Measurements from ENCODE around the gene TBL1XR1. TPM values are rescaled to one million over a fixed set of nuclear protein-coding genes. Genes with fewer than 3 reads are reported as not detected.

TBL1XR1 gene
- total and polyA plus RNA-seq, 7 experiments from 2014 or later: 20.8 to 173 (median 107) TPM

DNA sequence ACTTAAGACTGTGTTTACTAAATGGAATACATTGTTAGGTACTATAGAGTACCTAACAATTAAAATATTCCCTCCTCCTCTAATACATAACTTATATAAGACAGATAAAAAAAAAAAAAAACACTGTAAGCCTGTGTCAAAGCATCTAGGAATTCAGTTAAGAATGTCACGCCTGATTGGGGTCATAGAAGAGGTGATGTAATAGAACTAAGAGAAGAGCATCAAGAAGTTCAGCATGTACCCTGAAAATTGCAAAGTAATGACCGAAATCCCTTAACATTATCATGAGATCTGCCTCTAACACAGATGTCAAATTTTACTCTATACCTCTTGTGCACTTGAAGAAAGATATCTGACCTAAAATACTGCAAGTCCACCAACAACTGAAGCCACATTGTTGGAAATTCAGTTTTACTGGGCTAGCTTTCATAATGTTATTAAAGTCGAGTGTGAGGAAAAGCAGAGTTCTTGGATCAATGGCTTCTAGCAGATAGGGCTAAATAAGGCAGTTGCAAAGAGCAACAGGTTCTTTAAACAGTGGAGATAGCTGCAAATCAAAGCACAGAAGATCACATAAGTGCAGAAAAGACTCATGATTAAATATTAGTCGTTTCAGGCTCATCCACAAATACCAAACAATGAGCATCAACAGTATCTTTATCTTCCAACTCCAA, 75.0 kb downstream of the TBL1XR1 start:
- Mint-ChIP-seq H3K27ac (peak overlapping the region in 7 of 9 donors; percentile 8 to 53 (median 33)), H3K4me1 (peaks cover 49 to 95% (median 93%) of the 10 kb centered on the region in 7 donors), H3K9me3 (peaks cover 0 to 10% (median 0%) of the 10 kb centered on the region in 11 donors), H3K27me3 (no peaks in the 10 kb centered on the region), H3K4me3 (peak overlapping the region in 3 of 10 donors; percentile 5 to 39 (median 10)), H3K36me3 (peaks cover 0 to 50% (median 6%) of the 10 kb centered on the region in 5 donors)
- Histone ChIP-seq H3K27me3 (ENCODE audit: control insufficient read depth in 2 of 2, insufficient read depth in 2 of 2, low read length in 2 of 2) (no peaks in the 10 kb centered on the region), H3K4me3 (ENCODE audit: low read length) (no peak overlapping the region), H3K36me3 (ENCODE audit: control insufficient read depth in 2 of 3, insufficient read depth in 3 of 3, low read length in 3 of 3) (no peaks in the 10 kb centered on the region), H3K4me1 (ENCODE audit: control insufficient read depth in 2 of 2, insufficient read depth in 2 of 2, low read length in 2 of 2) (peaks cover 5 to 38% of the 10 kb centered on the region in 2 donors), H3K9me3 (ENCODE audit: control insufficient read depth in 2 of 3, low read length in 3 of 3) (no peaks in the 10 kb centered on the region), H3K27ac (ENCODE audit: low read depth, low read length) (no peak overlapping the region)
- ChIA-PET CTCF (no interaction called here), POLR2A (interaction anchor here (0.6 kb wide), 1 partner anchor 29 kb away, joined by 3 read pairs; no protein-coding TSS in a partner anchor)
- intact Hi-C loops (cut with micrococcal nuclease): loop anchor here in 1 of 2 donors (5.0 kb wide), 1 partner anchor 655 kb away; no protein-coding TSS in a partner anchor
- no peak for ATAC-seq
- DNase-seq: no peak

DNA sequence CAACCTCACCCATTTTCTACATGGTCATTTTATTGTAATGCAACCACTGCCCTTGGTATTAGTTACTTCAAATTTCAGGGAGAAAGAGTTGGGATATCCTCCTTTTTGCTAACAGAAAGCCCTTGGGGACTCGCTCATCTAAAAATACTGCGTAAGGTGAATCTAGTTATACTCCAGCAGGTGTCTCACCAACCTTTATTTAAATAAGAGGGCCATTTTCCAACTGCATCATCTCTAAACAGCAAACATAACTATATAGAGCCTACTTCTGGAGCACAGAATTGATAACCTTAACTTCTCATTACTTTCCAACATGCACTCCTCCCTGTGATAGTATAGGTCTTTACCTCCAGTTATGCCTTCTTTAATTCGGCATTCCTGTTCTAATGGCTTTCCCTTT, 77.5 kb downstream of the TBL1XR1 start:
- no peak overlapping the region for H3K27ac ChIP-seq (ENCODE audit: low read depth, low read length)
- no peaks in the 10 kb centered on the region for H3K27me3 ChIP-seq (ENCODE audit: control insufficient read depth in 2 of 2, insufficient read depth in 2 of 2, low read length in 2 of 2)
- CTCF ChIA-PET: interaction anchor here (0.8 kb wide), 1 partner anchor 756 kb away, joined by 3 read pairs; no protein-coding TSS in a partner anchor
- Mint-ChIP-seq H3K27ac (peak overlapping the region in 6 of 9 donors; percentile 10 to 52 (median 26)), H3K9me3 (peaks cover 0 to 12% (median 2%) of the 10 kb centered on the region in 11 donors), H3K4me1 (peaks cover 46 to 97% (median 91%) of the 10 kb centered on the region in 7 donors), H3K36me3 (peaks cover 0 to 45% (median 6%) of the 10 kb centered on the region in 5 donors), H3K4me3 (peak overlapping the region in 1 of 10 donors; percentile 28), H3K27me3 (no peaks in the 10 kb centered on the region)
- peaks cover 5 to 33% of the 10 kb centered on the region in 2 donors for H3K4me1 ChIP-seq (ENCODE audit: control insufficient read depth in 2 of 2, insufficient read depth in 2 of 2, low read length in 2 of 2)
- DNase-seq (peak in 1 of 9 donors; percentile 31), ATAC-seq (no peak)
- H3K36me3 ChIP-seq (ENCODE audit: control insufficient read depth in 2 of 3, insufficient read depth in 3 of 3, low read length in 3 of 3): no peaks in the 10 kb centered on the region
- intact Hi-C loops (cut with micrococcal nuclease): loop anchor here in 1 of 2 donors (1.0 to 10.0 kb wide), 5 partner anchors 77 to 1265 kb away; partner anchors contain the start of gene TBL1XR1
- POLR2A ChIA-PET: interaction anchor here (1.5 kb wide), 1 partner anchor 240 kb away, joined by 6 read pairs; no protein-coding TSS in a partner anchor
- H3K9me3 ChIP-seq (ENCODE audit: control insufficient read depth in 2 of 3, low read length in 3 of 3): no peaks in the 10 kb centered on the region
- H3K4me3 ChIP-seq (ENCODE audit: low read length): no peak overlapping the region

DNA sequence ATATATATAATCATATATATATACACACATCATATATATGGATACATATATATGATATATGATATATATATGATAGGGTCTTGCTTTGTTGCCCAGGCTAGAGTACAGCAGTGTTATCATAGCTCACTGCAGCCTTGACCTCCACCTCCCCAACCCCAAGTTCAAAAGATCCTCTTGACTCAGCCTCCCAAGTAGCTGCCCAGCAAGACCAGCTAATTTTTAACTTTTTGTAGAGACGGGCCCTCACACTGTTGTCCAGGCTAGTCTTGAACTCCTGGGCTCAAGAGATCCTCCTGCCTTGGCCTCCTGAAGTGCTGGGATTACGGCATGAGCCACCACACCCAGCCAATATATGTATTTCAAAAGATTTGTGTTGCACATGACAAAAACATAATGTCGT, 83.0 kb downstream of the TBL1XR1 start:
- no peaks in the 10 kb centered on the region for H3K9me3 ChIP-seq (ENCODE audit: control insufficient read depth in 2 of 3, low read length in 3 of 3)
- no peaks in the 10 kb centered on the region for H3K27me3 ChIP-seq (ENCODE audit: control insufficient read depth in 2 of 2, insufficient read depth in 2 of 2, low read length in 2 of 2)
- ChIA-PET CTCF (no interaction called here), POLR2A (no interaction called here)
- peaks cover 15 to 31% of the 10 kb centered on the region in 2 donors for H3K4me1 ChIP-seq (ENCODE audit: control insufficient read depth in 2 of 2, insufficient read depth in 2 of 2, low read length in 2 of 2)
- Mint-ChIP-seq H3K4me1 (peaks cover 42 to 88% (median 83%) of the 10 kb centered on the region in 7 donors), H3K9me3 (peaks cover 0 to 8% (median 0%) of the 10 kb centered on the region in 11 donors), H3K27ac (peak overlapping the region in 1 of 9 donors; percentile 28), H3K36me3 (peaks cover 0 to 19% (median 9%) of the 10 kb centered on the region in 5 donors), H3K27me3 (no peaks in the 10 kb centered on the region), H3K4me3 (no peak overlapping the region)
- intact Hi-C loops (cut with micrococcal nuclease): loop anchor here in 1 of 2 donors (5.0 to 10.0 kb wide), 2 partner anchors 57 to 1211 kb away; no protein-coding TSS in a partner anchor
- no peaks in the 10 kb centered on the region for H3K36me3 ChIP-seq (ENCODE audit: control insufficient read depth in 2 of 3, insufficient read depth in 3 of 3, low read length in 3 of 3)
- ATAC-seq: no peak
- no peak overlapping the region for H3K27ac ChIP-seq (ENCODE audit: low read depth, low read length)
- no peak overlapping the region for H3K4me3 ChIP-seq (ENCODE audit: low read length)
- DNase-seq: no peak

DNA sequence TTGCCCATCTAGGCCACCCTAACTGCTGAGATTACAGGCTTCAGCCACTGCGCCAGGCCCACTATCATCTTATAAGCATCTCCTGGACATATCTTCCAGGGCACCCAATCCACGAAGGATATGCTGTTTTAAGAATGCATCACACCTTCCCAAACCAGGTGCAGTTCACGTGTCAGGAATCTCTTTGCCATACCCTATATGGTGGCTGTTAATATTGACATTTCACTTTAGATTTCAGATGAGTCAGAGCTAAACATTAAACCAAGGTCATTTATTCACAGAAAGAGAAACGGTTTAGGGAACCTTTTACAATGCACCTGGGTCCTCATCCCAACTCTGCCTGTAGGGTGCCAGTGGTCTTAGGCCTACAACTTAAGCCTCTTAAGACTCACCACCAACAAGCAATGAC, 85.7 kb downstream of the TBL1XR1 start:
- ChIA-PET POLR2A (no interaction called here), CTCF (interaction anchor here (0.6 kb wide), 1 partner anchor 87 kb away, joined by 5 read pairs; no protein-coding TSS in a partner anchor)
- peaks cover 0 to 8% (median 0%) of the 10 kb centered on the region in 11 donors for H3K9me3 Mint-ChIP-seq
- peaks cover 40 to 90% (median 78%) of the 10 kb centered on the region in 7 donors for H3K4me1 Mint-ChIP-seq
- Histone ChIP-seq H3K27me3 (ENCODE audit: control insufficient read depth in 2 of 2, insufficient read depth in 2 of 2, low read length in 2 of 2) (no peaks in the 10 kb centered on the region), H3K4me1 (ENCODE audit: control insufficient read depth in 2 of 2, insufficient read depth in 2 of 2, low read length in 2 of 2) (peaks cover 16 to 25% of the 10 kb centered on the region in 2 donors), H3K27ac (ENCODE audit: low read depth, low read length) (peak overlapping the region; percentile 60), H3K9me3 (ENCODE audit: control insufficient read depth in 2 of 3, low read length in 3 of 3) (no peaks in the 10 kb centered on the region), H3K4me3 (ENCODE audit: low read length) (no peak overlapping the region), H3K36me3 (ENCODE audit: control insufficient read depth in 2 of 3, insufficient read depth in 3 of 3, low read length in 3 of 3) (no peaks in the 10 kb centered on the region)
- peaks cover 0 to 16% (median 8%) of the 10 kb centered on the region in 5 donors for H3K36me3 Mint-ChIP-seq
- intact Hi-C loops (cut with micrococcal nuclease): loop anchor here in 1 of 2 donors (5.0 to 10.0 kb wide), 2 partner anchors 54 to 1213 kb away; no protein-coding TSS in a partner anchor
- no peak for ATAC-seq
- H3K27me3 Mint-ChIP-seq: no peaks in the 10 kb centered on the region
- H3K27ac Mint-ChIP-seq: peak overlapping the region in 8 of 9 donors; percentile 71 to 95 (median 87)
- peak overlapping the region in 3 of 10 donors; percentile 2 to 70 (median 27) for H3K4me3 Mint-ChIP-seq
- DNase-seq: no peak

DNA sequence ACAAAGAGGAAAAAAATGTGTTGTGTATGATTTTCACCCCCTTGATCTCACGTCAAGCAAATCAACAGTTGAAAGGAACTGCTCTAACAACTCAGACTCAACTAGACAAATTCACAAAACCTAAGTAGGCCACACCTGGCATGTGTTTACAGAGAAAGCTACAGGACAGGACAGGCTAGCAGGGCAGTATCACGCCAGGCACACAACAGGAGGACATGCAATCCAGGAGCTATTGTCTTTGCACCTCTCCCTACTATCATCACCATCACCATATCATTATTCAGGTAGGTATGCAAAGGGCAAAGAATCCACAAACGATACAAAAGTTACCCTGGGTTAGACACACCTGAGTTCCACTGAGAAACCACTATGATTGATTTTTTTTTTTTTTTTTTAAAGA, 86.4 kb downstream of the TBL1XR1 start:
- Mint-ChIP-seq H3K4me1 (peaks cover 42 to 89% (median 77%) of the 10 kb centered on the region in 7 donors), H3K27ac (peak overlapping the region in 8 of 9 donors; percentile 71 to 95 (median 89)), H3K9me3 (peaks cover 0 to 4% (median 0%) of the 10 kb centered on the region in 11 donors), H3K36me3 (peaks cover 0 to 12% (median 6%) of the 10 kb centered on the region in 5 donors), H3K27me3 (no peaks in the 10 kb centered on the region), H3K4me3 (peak overlapping the region in 8 of 10 donors; percentile 3 to 79 (median 68))
- no peaks in the 10 kb centered on the region for H3K27me3 ChIP-seq (ENCODE audit: control insufficient read depth in 2 of 2, insufficient read depth in 2 of 2, low read length in 2 of 2)
- no peak overlapping the region for H3K4me3 ChIP-seq (ENCODE audit: low read length)
- ChIA-PET POLR2A (interaction anchor here (1.4 to 2.3 kb wide), 2 partner anchors 29 to 86 kb away, joined by 5 to 13 read pairs; partner anchors contain the start of gene TBL1XR1), CTCF (interaction anchor here (0.6 kb wide), 1 partner anchor 88 kb away, joined by 5 read pairs; no protein-coding TSS in a partner anchor)
- ATAC-seq: no peak
- peaks cover 16 to 32% of the 10 kb centered on the region in 2 donors for H3K4me1 ChIP-seq (ENCODE audit: control insufficient read depth in 2 of 2, insufficient read depth in 2 of 2, low read length in 2 of 2)
- no peaks in the 10 kb centered on the region for H3K36me3 ChIP-seq (ENCODE audit: control insufficient read depth in 2 of 3, insufficient read depth in 3 of 3, low read length in 3 of 3)
- peak overlapping the region; percentile 60 for H3K27ac ChIP-seq (ENCODE audit: low read depth, low read length)
- intact Hi-C loops (cut with micrococcal nuclease): loop anchor here in 1 of 2 donors (1.0 to 10.0 kb wide), 3 partner anchors 7 to 1214 kb away; no protein-coding TSS in a partner anchor
- no peaks in the 10 kb centered on the region for H3K9me3 ChIP-seq (ENCODE audit: control insufficient read depth in 2 of 3, low read length in 3 of 3)
- DNase-seq: peak in 1 of 9 donors; percentile 4

DNA sequence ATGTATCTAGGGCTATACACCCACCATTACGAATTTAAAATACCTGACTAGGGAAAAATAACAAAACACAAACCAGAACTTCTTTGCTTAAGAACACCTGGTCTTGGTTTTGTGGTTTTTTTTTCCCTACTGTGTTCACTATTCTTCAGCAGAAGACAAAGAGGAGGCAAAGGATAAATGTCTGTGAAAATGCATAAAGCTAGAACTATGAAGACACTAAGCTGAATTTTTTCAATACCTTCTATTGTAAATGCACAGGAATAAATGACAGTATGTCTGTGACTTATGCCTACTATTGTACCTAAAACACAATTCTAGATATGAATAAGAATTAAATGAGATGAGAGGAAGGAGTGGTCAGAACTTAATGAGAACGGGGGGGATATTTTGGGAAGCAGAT, 86.9 kb downstream of the TBL1XR1 start:
- peak overlapping the region; percentile 60 for H3K27ac ChIP-seq (ENCODE audit: low read depth, low read length)
- H3K9me3 Mint-ChIP-seq: peaks cover 0 to 4% (median 0%) of the 10 kb centered on the region in 11 donors
- H3K9me3 ChIP-seq (ENCODE audit: control insufficient read depth in 2 of 3, low read length in 3 of 3): no peaks in the 10 kb centered on the region
- peak overlapping the region in 8 of 9 donors; percentile 84 to 95 (median 89) for H3K27ac Mint-ChIP-seq
- intact Hi-C loops (cut with micrococcal nuclease): loop anchor here in 1 of 2 donors (1.0 to 10.0 kb wide), 3 partner anchors 8 to 1214 kb away; no protein-coding TSS in a partner anchor
- POLR2A ChIA-PET: interaction anchor here (0.6 to 2.3 kb wide), 4 partner anchors 29 to 146 kb away, joined by 3 to 13 read pairs (median 4); partner anchors contain the start of gene TBL1XR1
- no peaks in the 10 kb centered on the region for H3K27me3 ChIP-seq (ENCODE audit: control insufficient read depth in 2 of 2, insufficient read depth in 2 of 2, low read length in 2 of 2)
- no peaks in the 10 kb centered on the region for H3K27me3 Mint-ChIP-seq
- peaks cover 44 to 89% (median 77%) of the 10 kb centered on the region in 7 donors for H3K4me1 Mint-ChIP-seq
- H3K4me1 ChIP-seq (ENCODE audit: control insufficient read depth in 2 of 2, insufficient read depth in 2 of 2, low read length in 2 of 2): peaks cover 16 to 35% of the 10 kb centered on the region in 2 donors
- ATAC-seq: peak; percentile 11
- H3K4me3 ChIP-seq (ENCODE audit: low read length): no peak overlapping the region
- peaks cover 0 to 9% (median 6%) of the 10 kb centered on the region in 5 donors for H3K36me3 Mint-ChIP-seq
- CTCF ChIA-PET: interaction anchor here (0.7 kb wide), 1 partner anchor 21 kb away, joined by 3 read pairs; no protein-coding TSS in a partner anchor
- H3K36me3 ChIP-seq (ENCODE audit: control insufficient read depth in 2 of 3, insufficient read depth in 3 of 3, low read length in 3 of 3): no peaks in the 10 kb centered on the region
- peak overlapping the region in 9 of 10 donors; percentile 7 to 79 (median 66) for H3K4me3 Mint-ChIP-seq
- no peak for DNase-seq

All from naive thymus-derived CD4-positive, alpha-beta T cell (primary cell).